Gastroesophageal sphincter (tissue), 4 donors: ENCODE results near the gene ADAM8. TPM values are rescaled to one million over a fixed set of nuclear protein-coding genes. Genes with fewer than 3 reads are reported as not detected.

Experiments
- ATAC-seq: fragments of 150-250 bp; one replicate; pipeline ENCODE4 v1.9.1; 2016; ENCODE audit warnings: mild to moderate bottlenecking, moderate library complexity
- H3K27ac ChIP-seq, 4 donors: fragments of 200-600 bp; sonication (generic) in 3 of 4; 1 replicate in 3 of 4; 2 replicates in 1 of 4; pipeline ENCODE4 v1.5.1; 2016 to 2019
- H3K27me3 ChIP-seq: fragments of 200-600 bp; sonication (generic); one replicate; pipeline ENCODE4 v1.5.1; 2019
- H3K36me3 ChIP-seq, 2 donors: fragments of 200-600 bp; sonication (generic); one replicate each; pipeline ENCODE4 v1.5.1; 2019; ENCODE audit warnings: control low read depth in 1 of 2
- H3K4me1 ChIP-seq, 3 donors: fragments of 200-600 bp; sonication (generic); 1 replicate in 2 of 3; 2 replicates in 1 of 3; pipeline ENCODE4 v1.5.1; 2016 to 2019; ENCODE audit warnings: control low read depth in 2 of 3
- H3K4me3 ChIP-seq, 2 donors: fragments of 200-600 bp; sonication (generic); one replicate each; pipeline ENCODE4 v1.5.1; 2019; ENCODE audit warnings: mild to moderate bottlenecking in 1 of 2, moderate library complexity in 1 of 2
- H3K9me3 ChIP-seq, 3 donors: fragments of 200-600 bp; sonication (generic); one replicate each; pipeline ENCODE4 v1.5.1; 2017 to 2019; ENCODE audit warnings: control low read depth in 2 of 3
- CTCF ChIP-seq, 4 experiments: fragments of 200-600 bp in 2 of 4; fragments of 450-650 bp in 2 of 4; sonication (generic) in 1 of 4; IDR thresholded peaks; one replicate each; pipeline ENCODE4 v1.5.1; 2017 to 2019; ENCODE audit warnings: antibody characterized with exemption in 4 of 4, mild to moderate bottlenecking in 2 of 4, moderate library complexity in 2 of 4
- EP300 ChIP-seq: sonication (generic); formaldehyde crosslinking; IDR thresholded peaks from one replicate; pipeline ENCODE4 v1.6.1; 2017; ENCODE audit warnings: antibody characterized with exemption, mild to moderate bottlenecking
- POLR2A ChIP-seq, 2 donors: fragments of 450-650 bp; IDR thresholded peaks; one replicate each; pipeline ENCODE4 v1.6.1; 2017; ENCODE audit warnings: antibody characterized with exemption in 2 of 2, mild to moderate bottlenecking in 2 of 2, moderate library complexity in 1 of 2
- POLR2AphosphoS5 ChIP-seq: sonication (generic); formaldehyde crosslinking; IDR thresholded peaks from one replicate; pipeline ENCODE4 v1.6.1; 2017; ENCODE audit warnings: antibody characterized with exemption
- WGBS, 2 donors: methylation state at CpG; one replicate each; pipeline ENCODE4 v1.1.5; 2018; ENCODE audit warnings: low coverage in 1 of 2; 5-methylcytosine and 5-hydroxymethylcytosine counted together
- total RNA-seq, 4 donors: library from RNA; depleted of rRNA; stranded (reverse); fragments of >200 nt; gene quantifications; one replicate each; pipeline ENCODE4 v1.1.0, GENCODE V29; 2016

The ADAM8 gene
- total RNA-seq, 4 donors from 2014 or later = 2.0 to 6.6 (median 3.3) TPM

GRCh38 chr10:133312016-133312768, 35.5 kb upstream of the ADAM8 start:
- Histone ChIP-seq H3K4me1 (peaks cover 0 to 23% (median 11%) of the 10 kb centered on the region in 3 donors), H3K27me3 (no peaks in the 10 kb centered on the region)

GRCh38 chr10:133311570-133311969, 34.9 kb upstream of the ADAM8 start:
- H3K27me3 ChIP-seq = no peaks in the 10 kb centered on the region
- H3K4me3 ChIP-seq = no peak overlapping the region
- H3K27ac ChIP-seq = no peak overlapping the region
- 60 to 84% methylated on average over 3 to 8 of the region's 10 CpGs for WGBS, 2 donors
- H3K4me1 ChIP-seq = peaks cover 0 to 29% (median 15%) of the 10 kb centered on the region in 3 donors
- H3K36me3 ChIP-seq = peaks cover 0 to 41% of the 10 kb centered on the region in 2 donors
- no peaks in the 10 kb centered on the region for H3K9me3 ChIP-seq
- ATAC-seq = no peak
- TF ChIP-seq CTCF (IDR thresholded peaks at IDR 0.05) (no peak), POLR2A (IDR thresholded peaks at IDR 0.05) (no peak), EP300 (no peak), POLR2AphosphoS5 (no peak)

More at GRCh38 chr10:133312016-133312768, 35.5 kb upstream of the ADAM8 start:
- H3K36me3 ChIP-seq = peaks cover 0 to 41% of the 10 kb centered on the region in 2 donors
- no peak overlapping the region for H3K4me3 ChIP-seq
- ATAC-seq = no peak
- no peaks in the 10 kb centered on the region for H3K9me3 ChIP-seq
- H3K27ac ChIP-seq = no peak overlapping the region
- WGBS, 2 donors = 91 to 94% methylated on average over 9 to 15 of the region's 23 CpGs
- TF ChIP-seq POLR2AphosphoS5 = no peak
- TF ChIP-seq POLR2A (IDR thresholded peaks at IDR 0.05) = no peak
- TF ChIP-seq CTCF (IDR thresholded peaks at IDR 0.05) = no peak
- no peak for TF ChIP-seq EP300

GRCh38 chr10:133310789-133311188, 34.1 kb upstream of the ADAM8 start:
- no peak for ATAC-seq
- H3K27me3 ChIP-seq = no peaks in the 10 kb centered on the region
- H3K4me3 ChIP-seq = no peak overlapping the region
- peaks cover 0 to 37% (median 20%) of the 10 kb centered on the region in 3 donors for H3K4me1 ChIP-seq
- no peak overlapping the region for H3K27ac ChIP-seq
- no peaks in the 10 kb centered on the region for H3K9me3 ChIP-seq
- whole genome bisulfite sequencing, 2 donors = 86% methylated on average over 7 to 8 of the region's 8 CpGs
- TF ChIP-seq EP300 (no peak), POLR2AphosphoS5 (no peak), POLR2A (IDR thresholded peaks at IDR 0.05) (no peak), CTCF (IDR thresholded peaks at IDR 0.05) (no peak)
- peaks cover 0 to 41% of the 10 kb centered on the region in 2 donors for H3K36me3 ChIP-seq

- Histone ChIP-seq H3K27ac (no peak overlapping the region), H3K4me3 (no peak overlapping the region), H3K9me3 (no peaks in the 10 kb centered on the region), H3K4me1 (peaks cover 0 to 41% (median 24%) of the 10 kb centered on the region in 3 donors), H3K36me3 (peaks cover 0 to 41% of the 10 kb centered on the region in 2 donors), H3K27me3 (no peaks in the 10 kb centered on the region)
- ATAC-seq = no peak
- 92 to 95% methylated on average over 7 to 14 of the region's 16 CpGs for WGBS, 2 donors
- no peak for TF ChIP-seq POLR2A (IDR thresholded peaks at IDR 0.05)
- TF ChIP-seq CTCF (IDR thresholded peaks at IDR 0.05) = no peak
- TF ChIP-seq POLR2AphosphoS5 = no peak
- TF ChIP-seq EP300 = no peak
Observed at GRCh38 chr10:133310399-133310755, 33.7 kb upstream of the ADAM8 start.
